ENCODE measurements around the gene EXD3. TPM values are rescaled to one million over a fixed set of nuclear protein-coding genes. Genes with fewer than 3 reads are reported as not detected.
"Not testable (repeated sequence)": the region's sequence is repeated elsewhere in the genome, so short reads cannot be mapped to it uniquely, and the experiment has no call there.

The EXD3 gene
- total and polyA plus RNA-seq, 9 of the 15 experiments (the other 6 are each of a cell fraction or from before 2014, with no cell fraction given), result 0.29 to 12.5 (median 3.9) TPM

GRCh38 chr9:137386507-137387113, 36.4 kb downstream of the EXD3 start:
- in situ Hi-C loops (cut with MboI); H3K79me2 ChIP-seq (ENCODE audit: control insufficient read depth, insufficient read depth, low read length); H3K9ac ChIP-seq (ENCODE audit: insufficient read depth in 1 of 2, low read depth in 2 of 2, low read length in 2 of 2); H3K4me3 ChIP-seq; H3K27me3 ChIP-seq (ENCODE audit: control insufficient read depth in 2 of 2, insufficient read depth in 2 of 2, low read length in 2 of 2); FAIRE-seq; H3K9me3 ChIP-seq (replicated peaks; ENCODE audit: control insufficient read depth, insufficient read depth, low read depth, low read length); BruUV-seq (replicated peaks); H3K27ac ChIP-seq (ENCODE audit: extremely low read depth, low read depth, low read length); CTCF ChIA-PET (ENCODE audit: low intra/inter-chr PET ratio); DNase-seq (ENCODE audit: extremely low read depth in 1 of 4, low spot score in 3 of 4); ATAC-seq; intact Hi-C loops (cut with micrococcal nuclease); H3K36me3 ChIP-seq (ENCODE audit: control insufficient read depth, insufficient read depth, low read length); H4K20me1 ChIP-seq (replicated peaks; ENCODE audit: control insufficient read depth, insufficient read depth, low read length); H2AFZ ChIP-seq (ENCODE audit: low read depth, low read length); H3K9me1 ChIP-seq (ENCODE audit: control insufficient read depth, insufficient read depth, low read length); H3K4me2 ChIP-seq (ENCODE audit: insufficient read depth, low read length): not testable (repeated sequence)
- peak; percentile 21; the same call in 1 of the 2 replicates for TF ChIP-seq POLR2G (IDR thresholded peaks at IDR 0.05; ENCODE audit: low read depth, low read length)
- POLR2A ChIA-PET, result interaction anchor here (0.6 to 0.8 kb wide), 2 partner anchors 73 to 1257 kb away, joined by 3 read pairs; no protein-coding TSS in a partner anchor
- H3K4me1 ChIP-seq (replicated peaks in 1 of 2; ENCODE audit: control insufficient read depth in 2 of 2, insufficient read depth in 2 of 2, low read length in 2 of 2), result peaks cover 8 to 66% of the 10 kb centered on the region in 2 experiments; a peak in 4 of 5 replicates
- 58% methylated on average over 4 of the region's 12 CpGs for WGBS (ENCODE audit: insufficient coverage, low coverage, missing lambda C conversion rate)

GRCh38 chr9:137385061-137385655, 37.8 kb downstream of the EXD3 start:
- Histone ChIP-seq H3K36me3 (ENCODE audit: control insufficient read depth, insufficient read depth, low read length) (0 out of 3 replicates have a peak, but pooled peaks cover 2% of the 10 kb centered on the region), H3K4me2 (ENCODE audit: insufficient read depth, low read length) (no peak overlapping the region), H3K9me1 (ENCODE audit: control insufficient read depth, insufficient read depth, low read length) (no peaks in the 10 kb centered on the region), H3K9ac (ENCODE audit: insufficient read depth in 1 of 2, low read depth in 2 of 2, low read length in 2 of 2) (no peak overlapping the region), H2AFZ (ENCODE audit: low read depth, low read length) (no peak overlapping the region), H3K27ac (ENCODE audit: extremely low read depth, low read depth, low read length) (no peak overlapping the region), H3K79me2 (ENCODE audit: control insufficient read depth, insufficient read depth, low read length) (no peaks in the 10 kb centered on the region), H4K20me1 (replicated peaks; ENCODE audit: control insufficient read depth, insufficient read depth, low read length) (no peaks in the 10 kb centered on the region), H3K4me3 (no peak overlapping the region), H3K27me3 (ENCODE audit: control insufficient read depth in 2 of 2, insufficient read depth in 2 of 2, low read length in 2 of 2) (no peaks in the 10 kb centered on the region), H3K4me1 (replicated peaks in 1 of 2; ENCODE audit: control insufficient read depth in 2 of 2, insufficient read depth in 2 of 2, low read length in 2 of 2) (peaks cover 8 to 58% of the 10 kb centered on the region in 2 experiments; a peak in 4 of 5 replicates), H3K9me3 (replicated peaks; ENCODE audit: control insufficient read depth, insufficient read depth, low read depth, low read length) (no peaks in the 10 kb centered on the region)
- BruUV-seq (replicated peaks), result no TSS peak
- TF ChIP-seq ZNF280A (IDR thresholded peaks at IDR 0.05; ENCODE audit: low read depth, partially characterized antibody), result no peak
- TF ChIP-seq SMAD4 (CRISPR knock-in tag; conservative IDR thresholded peaks at IDR 0.05), result no peak
- TF ChIP-seq RFX1 (IDR thresholded peaks at IDR 0.05), result no peak
- no peak for TF ChIP-seq SIRT6 (IDR thresholded peaks at IDR 0.05; ENCODE audit: low read depth, low read length)
- no peak for TF ChIP-seq ZZZ3 (IDR thresholded peaks at IDR 0.05)
- no peak for TF ChIP-seq ZNF347 (CRISPR knock-in tag; IDR thresholded peaks at IDR 0.05; ENCODE audit: low read depth)
- WGBS (ENCODE audit: insufficient coverage, low coverage, missing lambda C conversion rate), result 93% methylated on average over 18 of the region's 26 CpGs
- intact Hi-C loops (cut with micrococcal nuclease) (no loop called here), in situ Hi-C loops (cut with MboI) (no loop called here)
- DNase-seq (ENCODE audit: extremely low read depth in 1 of 4, low spot score in 3 of 4) (no peak), ATAC-seq (no peak), FAIRE-seq (no peak)
- CTCF ChIA-PET (ENCODE audit: low intra/inter-chr PET ratio), result no interaction called here
- POLR2A ChIA-PET, result interaction anchor here (0.6 to 1.2 kb wide), 3 partner anchors 11 to 145 kb away, joined by 3 read pairs; no protein-coding TSS in a partner anchor
